Retinal pigment epithelial cell (primary cell): ENCODE data around the gene SLC25A51.

Experiments
- DNase-seq: peaks from one replicate; pipeline ENCODE4 v3.0.0-alpha.2; 2010; ENCODE audit warnings: low read depth
- H3K4me3 ChIP-seq: 2 replicates; pipeline ENCODE4 v1.5.1; 2011; ENCODE audit warnings: mild to moderate bottlenecking, low read length, control low read depth, moderate library complexity
- TF ChIP-seq, protein P1 (sequence below): conservative IDR thresholded peaks from 2 replicates; pipeline ENCODE4 v1.5.1; 2011; ENCODE audit warnings: low read depth, low read length, control low read depth, inconsistent platforms

SLC25A51 gene

DNA sequence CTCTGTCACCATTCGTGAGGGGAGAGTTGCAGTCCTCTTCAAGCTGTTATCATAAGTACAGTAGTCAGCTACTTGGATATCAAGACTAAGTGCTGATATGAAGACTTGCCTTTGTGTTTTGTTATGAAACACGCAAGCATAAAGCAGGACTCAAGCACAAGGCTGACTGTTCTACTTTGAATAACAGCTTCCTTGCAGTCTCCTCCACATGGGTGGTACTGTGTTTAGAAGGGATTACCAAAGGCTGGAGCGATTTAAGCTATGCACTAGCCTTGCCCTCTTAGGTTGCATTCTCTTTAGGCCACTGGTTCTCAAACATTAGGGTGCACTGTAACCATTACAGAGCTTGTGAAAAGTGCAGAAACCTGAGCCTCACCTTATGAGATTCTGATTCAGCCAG, 41.4 kb downstream of the SLC25A51 start:
- no peak overlapping the region for H3K4me3 ChIP-seq
- TF ChIP-seq, protein P1, sequence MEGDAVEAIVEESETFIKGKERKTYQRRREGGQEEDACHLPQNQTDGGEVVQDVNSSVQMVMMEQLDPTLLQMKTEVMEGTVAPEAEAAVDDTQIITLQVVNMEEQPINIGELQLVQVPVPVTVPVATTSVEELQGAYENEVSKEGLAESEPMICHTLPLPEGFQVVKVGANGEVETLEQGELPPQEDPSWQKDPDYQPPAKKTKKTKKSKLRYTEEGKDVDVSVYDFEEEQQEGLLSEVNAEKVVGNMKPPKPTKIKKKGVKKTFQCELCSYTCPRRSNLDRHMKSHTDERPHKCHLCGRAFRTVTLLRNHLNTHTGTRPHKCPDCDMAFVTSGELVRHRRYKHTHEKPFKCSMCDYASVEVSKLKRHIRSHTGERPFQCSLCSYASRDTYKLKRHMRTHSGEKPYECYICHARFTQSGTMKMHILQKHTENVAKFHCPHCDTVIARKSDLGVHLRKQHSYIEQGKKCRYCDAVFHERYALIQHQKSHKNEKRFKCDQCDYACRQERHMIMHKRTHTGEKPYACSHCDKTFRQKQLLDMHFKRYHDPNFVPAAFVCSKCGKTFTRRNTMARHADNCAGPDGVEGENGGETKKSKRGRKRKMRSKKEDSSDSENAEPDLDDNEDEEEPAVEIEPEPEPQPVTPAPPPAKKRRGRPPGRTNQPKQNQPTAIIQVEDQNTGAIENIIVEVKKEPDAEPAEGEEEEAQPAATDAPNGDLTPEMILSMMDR: no peak
- DNase-seq: peak; percentile 5

DNA sequence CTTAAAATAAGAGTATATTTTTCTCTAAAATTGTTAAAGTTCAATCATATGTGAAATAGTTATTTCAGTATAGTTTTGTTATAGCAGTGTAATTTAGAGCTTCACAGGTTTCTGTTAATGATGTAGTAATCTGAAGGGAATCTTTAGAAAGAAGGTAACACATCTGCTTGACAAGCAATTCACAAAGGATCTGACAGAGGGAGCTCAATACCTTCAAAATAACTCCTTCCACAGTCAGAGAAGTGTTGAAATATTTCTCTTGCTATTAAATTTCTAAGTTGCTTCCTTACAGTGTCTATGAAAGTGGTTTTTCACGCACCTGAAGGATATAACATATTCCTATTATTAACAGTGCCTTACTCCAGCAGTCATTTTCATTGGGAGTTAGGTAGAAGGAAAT, 44.9 kb downstream of the SLC25A51 start:
- H3K4me3 ChIP-seq: no peak overlapping the region
- no peak for DNase-seq
- TF ChIP-seq, protein P1: peak; percentile 33

DNA sequence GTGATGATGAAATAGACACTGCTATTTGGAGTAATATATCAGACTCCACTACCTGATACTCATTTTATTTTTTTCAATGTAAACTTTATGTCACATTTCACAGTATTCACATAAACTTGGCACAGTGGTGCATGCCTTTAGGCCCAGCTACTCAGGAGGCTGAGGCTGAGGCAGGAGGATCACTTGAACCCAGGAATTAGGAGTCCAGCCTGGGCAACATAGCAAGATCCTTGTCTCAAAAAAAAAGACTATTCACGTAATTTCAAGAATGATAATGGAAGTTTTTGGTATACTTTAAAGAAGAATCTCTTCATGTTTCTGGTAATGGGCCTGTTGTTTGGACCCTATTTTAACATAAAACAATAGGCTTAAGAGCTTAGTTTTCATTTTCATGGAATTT, 47.4 kb downstream of the SLC25A51 start:
- TF ChIP-seq, protein P1: no peak
- H3K4me3 ChIP-seq: no peak overlapping the region
- DNase-seq: no peak

DNA sequence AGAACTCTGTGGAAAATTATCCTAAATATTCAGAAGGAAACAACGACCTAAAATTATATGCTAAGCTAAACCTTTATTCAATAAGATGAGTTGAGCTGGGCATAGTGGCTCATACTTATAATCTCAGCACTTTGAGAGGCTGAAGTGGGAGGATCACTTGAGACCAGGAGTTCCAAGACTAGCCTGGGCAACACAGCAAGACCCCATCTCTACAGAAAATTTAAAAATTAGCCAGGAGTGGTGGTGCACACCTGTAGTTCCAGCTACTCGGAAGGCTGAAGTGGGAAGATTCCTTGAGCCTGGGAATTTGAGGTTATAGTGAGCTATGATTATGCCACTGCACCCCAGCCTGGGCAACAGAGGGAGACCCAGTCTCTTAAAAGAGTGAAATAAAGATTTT, 51.7 kb downstream of the SLC25A51 start:
- TF ChIP-seq, protein P1: no peak
- no peak overlapping the region for H3K4me3 ChIP-seq
- DNase-seq: no peak

DNA sequence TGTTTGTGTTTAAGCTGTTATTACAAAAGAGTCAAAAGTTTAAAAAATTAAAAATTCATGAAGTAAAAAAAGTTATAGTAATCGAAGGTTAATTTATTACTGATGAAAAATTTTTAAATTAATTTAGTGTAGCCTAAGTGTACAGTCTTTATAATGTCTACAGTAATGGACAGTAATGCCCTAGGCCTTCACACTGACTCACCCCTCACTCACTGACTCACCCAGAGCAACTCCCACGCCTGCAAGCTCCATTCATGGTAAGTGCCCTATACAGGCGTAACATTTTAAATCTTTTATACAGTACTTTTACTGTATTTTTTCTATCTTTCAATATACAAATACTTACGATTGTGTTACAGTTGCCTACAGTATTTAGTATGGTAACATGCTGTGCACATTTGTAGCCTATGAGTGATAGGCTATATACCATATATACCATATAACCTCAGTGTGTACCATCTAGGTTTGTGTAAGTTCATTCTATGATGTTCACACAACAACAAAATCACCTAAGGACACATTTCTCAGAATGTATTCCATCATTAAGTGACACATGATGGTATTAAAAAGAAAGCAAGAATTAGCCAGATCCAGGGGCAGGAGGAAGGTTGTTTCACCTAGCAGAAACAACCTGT, 63.2 kb downstream of the SLC25A51 start:
- TF ChIP-seq, protein P1: no peak
- peak; percentile 25 for DNase-seq
- H3K4me3 ChIP-seq: no peak overlapping the region

DNA sequence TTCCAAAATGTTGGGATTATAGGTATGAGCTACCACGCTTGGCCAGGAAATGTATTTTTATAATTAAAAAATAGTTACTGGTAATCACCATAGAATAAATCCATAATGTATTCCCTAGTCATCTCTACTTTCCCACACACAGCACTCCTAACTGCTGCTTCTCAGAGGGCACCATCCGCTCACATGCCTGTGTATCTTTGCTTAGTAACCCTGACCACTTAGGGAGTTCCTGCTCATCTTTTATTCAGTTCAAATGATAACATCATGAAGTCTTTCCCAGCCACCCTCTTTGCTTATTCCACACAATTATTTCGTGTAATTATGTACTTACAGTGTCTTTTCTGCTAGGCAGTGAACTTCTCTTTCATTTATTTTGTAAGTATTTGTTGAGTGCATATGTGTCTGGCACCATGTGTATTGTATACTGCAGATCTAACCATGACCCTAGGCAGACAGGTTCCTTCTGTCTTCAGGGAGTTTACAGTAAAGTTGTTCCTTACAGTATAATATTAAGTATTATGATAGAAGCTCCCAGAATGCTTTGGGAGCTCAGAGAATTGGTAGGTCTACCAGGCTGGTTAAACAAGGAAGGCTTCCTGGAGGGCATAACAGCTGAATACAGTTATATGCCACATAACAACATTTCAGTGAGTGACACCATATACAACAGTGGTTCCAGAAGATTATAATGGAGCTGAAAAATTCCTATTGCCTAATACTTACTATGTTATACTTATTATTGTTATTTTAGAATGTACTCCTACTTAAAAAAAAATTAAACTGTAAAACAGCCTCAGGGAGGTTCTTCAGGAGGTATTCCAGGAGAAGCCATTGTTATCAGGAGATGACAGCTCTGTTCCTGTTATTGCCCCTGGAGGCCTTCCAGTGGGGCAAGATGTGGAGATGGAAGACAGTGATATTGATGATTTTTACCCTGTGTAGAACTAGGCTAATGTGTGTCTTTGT, 64.1 kb downstream of the SLC25A51 start:
- TF ChIP-seq, protein P1: no peak
- DNase-seq: no peak
- H3K4me3 ChIP-seq: no peak overlapping the region
